NCI-H2227 treated with DMSO at 0.1 percent for 48 hours (cell line): ENCODE results near the gene TBC1D3H.
"Not testable (repeated sequence)": the region's sequence is repeated elsewhere in the genome, so short reads cannot be mapped to it uniquely, and the experiment has no call there.

Experiments used
- DNase-seq: peaks from one replicate; lab custom pipeline; 2025; lab: John Stamatoyannopoulos, UW

TBC1D3H gene

DNA sequence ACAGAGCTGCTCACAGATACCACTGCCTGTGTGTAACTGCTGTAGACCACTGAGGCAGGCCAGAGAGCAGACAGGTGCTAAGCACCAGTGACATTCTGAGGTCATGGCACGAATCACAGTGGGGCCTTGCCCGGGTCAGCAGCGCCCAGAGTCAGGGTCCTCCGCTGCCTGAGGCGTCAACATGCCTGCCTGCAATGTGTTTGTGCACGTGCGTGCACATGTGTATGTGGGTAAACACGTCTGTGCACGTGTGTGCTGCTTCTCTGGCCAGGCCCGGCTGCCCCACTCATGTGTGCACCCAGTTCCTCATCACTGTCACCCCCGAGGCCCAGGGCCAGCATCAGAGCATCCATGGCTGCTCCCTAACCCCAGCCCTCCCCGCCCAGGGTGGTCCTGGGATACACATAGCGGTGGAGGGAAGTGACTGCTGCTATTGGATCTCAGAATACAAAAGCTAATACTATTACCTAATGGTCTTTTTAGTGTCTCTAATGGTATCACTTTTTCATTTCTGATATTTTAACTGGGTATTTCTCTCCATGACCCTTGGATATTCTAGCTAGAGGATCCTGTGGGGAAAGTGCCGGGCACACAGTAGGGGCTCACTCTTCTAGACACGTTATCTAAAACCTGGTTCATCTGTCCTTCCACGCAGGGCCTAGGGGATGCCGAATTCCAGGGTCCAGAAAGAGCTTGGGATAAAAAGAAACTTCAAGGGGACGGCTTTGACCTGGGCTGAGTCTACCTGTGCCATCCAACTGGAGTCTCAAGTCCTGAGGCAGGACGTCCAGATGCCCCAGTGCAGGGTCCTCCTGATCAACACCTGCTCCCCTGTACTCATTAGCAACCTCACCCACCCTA, at the start of gene TBC1D3H:
Gene TBC1D3H (minus strand): TSS at position 51 of the 861 bp plus-strand sequence. CDS start 1,540 bp downstream, outside the sequence.
- not testable (repeated sequence) for DNase-seq

DNA sequence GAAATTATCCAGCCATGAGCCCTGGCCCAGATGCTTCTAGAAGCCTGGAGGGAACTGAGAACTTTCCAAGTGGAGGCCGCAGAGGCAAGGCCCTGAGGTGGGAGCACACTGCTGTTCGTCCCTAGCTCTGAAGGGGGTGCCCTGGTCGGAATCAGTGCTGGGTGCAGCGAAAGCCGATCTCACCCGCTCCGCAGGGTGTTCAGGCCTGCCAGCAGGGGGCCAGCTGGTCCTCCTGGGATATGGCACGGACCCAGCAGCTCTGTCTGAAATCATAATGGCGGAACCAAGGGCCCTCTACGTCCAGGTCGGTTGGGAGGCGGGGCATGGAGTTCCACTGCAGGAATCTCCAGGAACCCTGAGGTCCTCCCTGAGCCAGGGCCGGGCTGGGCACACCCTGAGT, 40.7 kb upstream of the TBC1D3H start:
- not testable (repeated sequence) for DNase-seq

DNA sequence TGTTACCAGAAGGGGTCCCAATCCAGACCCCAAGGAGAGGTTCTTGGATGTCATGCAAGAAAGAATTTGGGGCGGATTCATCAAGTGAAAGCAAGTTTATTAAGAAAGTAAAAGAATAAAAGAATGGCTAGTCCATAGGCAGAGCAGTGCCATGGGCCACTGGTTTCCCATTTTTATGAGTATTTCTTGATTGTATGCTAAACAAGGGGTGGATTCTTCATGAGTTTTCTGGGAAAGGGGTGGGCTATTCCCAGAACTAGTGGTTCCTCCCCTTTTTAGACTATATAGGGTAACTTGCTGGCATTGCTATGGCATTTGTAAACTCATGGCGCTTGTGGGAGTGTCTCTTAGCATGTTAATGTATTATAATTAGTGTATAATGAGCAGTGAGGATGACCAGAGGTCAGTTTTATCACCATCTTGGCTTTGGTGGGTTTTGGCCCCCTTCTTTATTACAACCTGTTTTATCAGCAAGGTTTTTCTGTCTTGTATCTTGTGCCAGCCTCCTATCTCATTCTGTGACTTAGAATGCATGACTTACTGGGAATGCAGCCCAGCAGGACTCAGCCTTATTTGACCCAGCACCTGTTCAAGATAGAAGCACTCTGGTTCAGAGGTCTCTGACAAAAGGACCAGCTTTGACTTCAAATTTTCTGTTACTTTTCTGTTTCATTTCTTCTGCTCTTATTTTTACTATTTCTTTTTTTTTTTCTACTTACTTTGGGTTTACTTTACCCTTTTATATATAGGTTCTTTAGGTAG, 27.1 kb upstream of the TBC1D3H start:
- not testable (repeated sequence) for DNase-seq

DNA sequence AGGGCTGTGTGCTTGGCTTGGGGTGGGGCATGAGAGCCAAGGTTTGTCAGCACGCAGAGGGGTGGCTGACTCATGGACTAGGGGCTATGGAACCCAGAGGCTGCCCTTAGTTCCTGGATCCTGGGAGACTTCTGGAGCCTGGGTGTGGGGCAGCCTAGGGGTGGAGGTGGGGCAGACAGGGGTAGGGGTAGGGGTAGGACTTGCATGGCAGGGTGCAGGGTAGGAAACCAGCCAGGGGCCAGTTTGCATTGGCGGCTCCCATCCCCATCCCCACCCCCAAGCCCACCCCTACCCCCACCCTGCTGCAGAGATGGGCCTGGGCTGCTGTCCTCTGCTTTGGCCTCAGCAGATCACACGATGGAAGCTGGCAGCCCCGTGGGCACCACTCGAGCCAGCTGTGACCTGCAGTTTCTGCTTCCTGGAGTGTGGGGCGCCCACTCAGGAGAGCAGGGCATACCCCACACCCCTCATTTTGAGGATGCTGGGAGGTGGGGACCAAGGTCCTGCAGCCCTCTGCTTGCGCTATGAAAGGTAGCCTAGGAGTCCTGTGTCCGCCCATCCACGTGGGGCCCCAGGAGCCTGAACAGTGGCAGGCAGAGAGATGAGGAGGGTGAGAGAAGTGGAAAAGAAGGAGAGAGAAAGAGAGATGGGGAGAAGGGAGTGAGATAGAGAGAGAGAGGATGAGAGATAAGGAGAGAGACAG, 2.9 kb upstream of the TBC1D3H start:
- DNase-seq: not testable (repeated sequence)

DNA sequence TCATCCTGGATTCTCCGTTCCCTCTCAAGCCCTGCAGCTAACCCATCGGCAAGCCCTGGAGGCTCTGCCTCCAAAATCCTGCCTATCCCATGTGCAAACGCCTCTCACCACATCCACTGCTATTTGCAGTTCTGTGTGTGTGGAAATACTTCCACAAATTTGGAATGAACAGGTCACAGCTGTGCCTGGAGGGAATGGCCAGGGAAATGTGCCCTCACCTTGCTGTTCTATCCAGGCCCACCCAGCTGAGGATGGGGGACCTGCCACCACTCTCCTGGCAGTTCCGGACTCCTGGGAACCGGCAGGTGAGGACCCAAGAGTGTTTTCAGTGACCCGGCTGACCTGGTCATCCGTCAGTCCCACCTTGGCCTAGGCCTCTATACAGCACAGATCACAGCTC, 12.3 kb downstream of the TBC1D3H start:
- DNase-seq: not testable (repeated sequence)

DNA sequence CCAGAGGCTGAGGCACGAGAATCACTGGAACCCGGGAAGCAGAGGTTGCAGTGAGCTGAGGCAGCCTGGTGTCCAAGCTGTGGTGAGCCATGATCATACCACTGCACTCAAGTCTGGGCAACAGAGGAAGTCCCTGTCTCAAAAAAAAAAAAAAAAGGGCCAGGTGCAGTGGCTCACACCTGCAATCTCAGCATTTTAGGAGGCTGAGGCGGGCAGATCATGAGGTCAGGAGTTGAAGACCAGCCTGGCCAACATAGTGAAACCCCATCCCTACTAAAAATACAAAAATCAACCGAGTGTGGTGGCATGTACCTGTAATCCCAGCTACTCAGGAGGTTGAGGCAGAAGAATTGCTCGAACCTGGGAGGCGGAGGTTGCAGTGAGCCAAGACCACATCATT, 25.7 kb downstream of the TBC1D3H start:
- not testable (repeated sequence) for DNase-seq
